GM23338 (cell line): ENCODE results near the gene SLC6A8. TPM values are rescaled to one million over a fixed set of nuclear protein-coding genes. Genes with fewer than 3 reads are reported as not detected.

ENCODE experiments used
- ATAC-seq: fragments of 200-7000 bp; cut with Tn5 transposase; 3 replicates; pipeline ENCODE4 v1.9.1; 2020
- DNase-seq: peaks from one replicate; pipeline ENCODE4 v3.0.0-alpha.2; 2015; ENCODE audit warnings: low spot score
- H2AFZ ChIP-seq: fragments of 200-600 bp; sonication (generic); 2 replicates; pipeline ENCODE4 v1.8.0; 2016; ENCODE audit warnings: antibody characterized with exemption, mild to moderate bottlenecking, moderate library complexity
- H3F3A ChIP-seq: fragments of 200-600 bp; sonication (generic); replicated peaks from 2 replicates; pipeline ENCODE4 v1.8.0; 2017; ENCODE audit warnings: antibody characterized with exemption, mixed run types, low read depth
- H3K27ac ChIP-seq: fragments of 200-600 bp; sonication (generic); 2 replicates; pipeline ENCODE4 v1.6.1; 2016; ENCODE audit warnings: low read depth
- H3K27me3 ChIP-seq: fragments of 200-600 bp; sonication (generic); 2 replicates; pipeline ENCODE4 v1.8.0; 2016; ENCODE audit warnings: mild to moderate bottlenecking, mixed run types, moderate library complexity; ENCODE audit not compliant: insufficient read depth
- H3K36me3 ChIP-seq: fragments of 200-600 bp; sonication (generic); 2 replicates; pipeline ENCODE4 v1.8.0; 2016; ENCODE audit warnings: mild to moderate bottlenecking; ENCODE audit not compliant: insufficient read depth
- H3K4me1 ChIP-seq: fragments of 200-600 bp; sonication (generic); 2 replicates; pipeline ENCODE4 v1.8.0; 2016; ENCODE audit warnings: mild to moderate bottlenecking, moderate library complexity; ENCODE audit not compliant: insufficient read depth
- H3K4me2 ChIP-seq: fragments of 200-600 bp; sonication (generic); 2 replicates; pipeline ENCODE4 v1.7.1; 2017; ENCODE audit warnings: mixed run types
- H3K4me3 ChIP-seq: fragments of 200-600 bp; sonication (generic); 2 replicates; pipeline ENCODE4 v1.6.1; 2016; ENCODE audit warnings: mixed run types
- H3K79me2 ChIP-seq: fragments of 200-600 bp; sonication (generic); replicated peaks from 2 replicates; pipeline ENCODE4 v1.8.0; 2017; ENCODE audit warnings: mild to moderate bottlenecking; ENCODE audit not compliant: insufficient read depth
- H3K9me2 ChIP-seq: fragments of 200-600 bp; sonication (generic); 2 replicates; pipeline ENCODE4 v1.8.0; 2017; ENCODE audit not compliant: insufficient read depth
- H4K20me1 ChIP-seq: fragments of 200-600 bp; sonication (generic); replicated peaks from 2 replicates; pipeline ENCODE4 v1.8.0; 2017; ENCODE audit warnings: mild to moderate bottlenecking; ENCODE audit not compliant: insufficient read depth
- H3K27ac Mint-ChIP-seq: 2 replicates; pipeline ENCODE4 v1.8.0; 2020; ENCODE audit warnings: inconsistent platforms, mild to moderate bottlenecking, moderate library complexity, mixed read lengths
- H3K27me3 Mint-ChIP-seq: 3 replicates; pipeline ENCODE4 v1.8.0; 2022; ENCODE audit warnings: low read depth, mild to moderate bottlenecking, moderate library complexity, mixed read lengths, inconsistent platforms; ENCODE audit not compliant: insufficient read depth, poor library complexity
- H3K36me3 Mint-ChIP-seq: 3 replicates; pipeline ENCODE4 v1.8.0; 2021; ENCODE audit warnings: low read depth, mild to moderate bottlenecking, inconsistent platforms, moderate library complexity, mixed read lengths
- H3K4me1 Mint-ChIP-seq: 3 replicates; pipeline ENCODE4 v1.8.0; 2020; ENCODE audit warnings: mild to moderate bottlenecking, inconsistent platforms, mixed read lengths
- H3K4me3 Mint-ChIP-seq: 3 replicates; pipeline ENCODE4 v1.8.0; 2021; ENCODE audit warnings: moderate library complexity, mild to moderate bottlenecking, inconsistent platforms, mixed read lengths
- H3K9me3 Mint-ChIP-seq: 3 replicates; pipeline ENCODE4 v1.8.0; 2020; ENCODE audit warnings: moderate library complexity, mild to moderate bottlenecking, inconsistent platforms, mixed read lengths
- CREB1 ChIP-seq: fragments of 250-450 bp; sonication (Bioruptor Pico); IDR thresholded peaks from 2 replicates; pipeline ENCODE4 v1.5.0; 2020; ENCODE audit warnings: low read depth, mild to moderate bottlenecking, moderate library complexity
- EZH2 ChIP-seq: fragments of 200-600 bp; sonication (generic); IDR thresholded peaks from one replicate; pipeline ENCODE4 v1.8.0; 2017; ENCODE audit warnings: antibody characterized with exemption, mild to moderate bottlenecking, low read depth; ENCODE audit not compliant: unreplicated experiment
- EZH2phosphoT487 ChIP-seq: fragments of 200-600 bp; sonication (generic); IDR thresholded peaks from one replicate; pipeline ENCODE4 v1.8.1; 2018; ENCODE audit warnings: antibody characterized with exemption; ENCODE audit not compliant: unreplicated experiment
- JUNB ChIP-seq: IDR thresholded peaks from one replicate; pipeline ENCODE4 v1.6.1; 2016; ENCODE audit warnings: antibody characterized with exemption; ENCODE audit not compliant: unreplicated experiment
- NANOG ChIP-seq: IDR thresholded peaks from 2 replicates; pipeline ENCODE4 v1.6.1; 2016; ENCODE audit warnings: antibody characterized with exemption, borderline replicate concordance
- POLR2AphosphoS5 ChIP-seq: IDR thresholded peaks from 2 replicates; pipeline ENCODE4 v1.6.1; 2016; ENCODE audit warnings: antibody characterized with exemption, low read depth
- REST ChIP-seq: IDR thresholded peaks from one replicate; pipeline ENCODE4 v1.6.1; 2018; ENCODE audit warnings: antibody characterized with exemption; ENCODE audit not compliant: unreplicated experiment
- STAT1 ChIP-seq: IDR thresholded peaks from one replicate; pipeline ENCODE4 v1.6.1; 2016; ENCODE audit warnings: antibody characterized with exemption; ENCODE audit not compliant: unreplicated experiment
- ZNF114 ChIP-seq: fragments of 250-450 bp; sonication (Bioruptor Pico); IDR thresholded peaks from 2 replicates; pipeline ENCODE4 v1.5.0; 2020; ENCODE audit warnings: mild to moderate bottlenecking, moderate library complexity
- ZNF331 ChIP-seq: fragments of 250-450 bp; sonication (Bioruptor Pico); IDR thresholded peaks from 2 replicates; pipeline ENCODE4 v1.5.0; 2020; ENCODE audit warnings: low read depth, mild to moderate bottlenecking, moderate library complexity
- ZNF462 ChIP-seq: fragments of 250-450 bp; sonication (Bioruptor Pico); IDR thresholded peaks from 2 replicates; pipeline ENCODE4 v1.5.0; 2020; ENCODE audit warnings: mild to moderate bottlenecking, moderate library complexity
- polyA plus RNA-seq: library from polyadenylated mRNA; unstranded; fragments of >200 nt; fragmentation: Nextera tagmentation; extraction: Ambion mirVana; gene quantifications from 2 replicates; pipeline ENCODE4 v1.2.1, GENCODE V29; 2016
- total RNA-seq: library from RNA; depleted of rRNA; stranded (reverse); fragments of >200 nt; shearing (Covaris generic); gene quantifications from 2 replicates; pipeline ENCODE4 v1.2.3, GENCODE V29; 2014
- TF ChIP-seq, protein P1 (sequence below), 2 experiments: fragments of 200-600 bp in 1 of 2; sonication (generic) in 1 of 2; conservative IDR thresholded peaks; 2 replicates each; pipeline versions ENCODE4 v1.5.1 to v1.6.1; 2016 to 2017; ENCODE audit warnings: antibody characterized with exemption in 2 of 2, low read depth in 2 of 2, mild to moderate bottlenecking in 2 of 2, moderate library complexity in 1 of 2
- TF ChIP-seq, protein P2 (sequence below): IDR thresholded peaks from 2 replicates; pipeline ENCODE4 v1.6.1; 2016; ENCODE audit warnings: antibody characterized with exemption

SLC6A8 gene
- total and polyA plus RNA-seq, 2 experiments from 2014 or later, result 19.5 to 68.6 TPM

DNA sequence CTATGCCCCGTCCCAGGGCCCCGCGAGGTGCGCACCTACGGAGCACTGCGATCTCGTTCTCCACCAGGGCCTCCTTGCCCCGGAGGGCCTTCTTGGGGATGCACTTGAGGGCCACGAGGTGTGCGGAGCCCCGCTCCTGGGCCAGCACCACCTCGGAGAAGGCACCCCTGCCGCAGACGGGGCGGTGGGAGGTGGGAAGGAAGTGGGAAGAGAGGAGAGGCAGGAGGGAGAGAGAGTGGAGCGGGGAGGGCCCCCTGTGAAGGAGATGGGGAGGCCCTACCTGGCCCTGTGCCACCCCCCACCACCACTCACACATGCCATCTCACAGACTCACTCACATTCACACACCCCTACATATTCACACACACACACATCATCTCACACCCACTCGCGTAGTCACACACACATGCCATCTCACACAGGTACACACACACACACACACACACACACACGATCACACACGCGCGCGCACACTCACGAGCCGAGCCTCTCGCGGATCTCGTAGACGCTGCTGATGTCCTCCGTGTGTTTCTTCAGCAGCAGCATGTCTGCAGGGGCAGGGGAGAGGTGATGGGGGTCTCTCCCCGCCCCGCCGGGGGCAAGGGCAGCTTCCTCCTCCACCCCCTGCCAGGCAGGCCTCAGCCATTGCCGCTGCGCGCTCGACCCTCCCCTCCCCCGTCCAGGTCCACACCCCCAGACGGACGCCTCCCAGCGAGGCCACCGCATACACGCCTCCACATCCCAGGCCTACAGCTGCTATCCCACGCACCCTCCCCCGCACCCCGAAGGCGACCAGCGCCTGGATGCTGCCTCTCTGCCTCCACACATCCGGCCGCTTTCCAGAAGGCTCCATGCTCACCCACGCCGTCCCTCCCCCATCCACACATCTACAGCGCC is 14.9 kb upstream of the SLC6A8 start:
- H3K9me3 Mint-ChIP-seq, result no peaks in the 10 kb centered on the region
- no peak overlapping the region for H3K27ac ChIP-seq
- TF ChIP-seq STAT1 (no peak), POLR2AphosphoS5 (no peak), ZNF114 (no peak), ZNF331 (CRISPR knock-in tag) (no peak), NANOG (no peak), EZH2phosphoT487 (no peak), JUNB (no peak), EZH2 (no peak), ZNF462 (CRISPR knock-in tag) (no peak), CREB1 (CRISPR knock-in tag) (no peak), REST (no peak)
- TF ChIP-seq, protein P1, sequence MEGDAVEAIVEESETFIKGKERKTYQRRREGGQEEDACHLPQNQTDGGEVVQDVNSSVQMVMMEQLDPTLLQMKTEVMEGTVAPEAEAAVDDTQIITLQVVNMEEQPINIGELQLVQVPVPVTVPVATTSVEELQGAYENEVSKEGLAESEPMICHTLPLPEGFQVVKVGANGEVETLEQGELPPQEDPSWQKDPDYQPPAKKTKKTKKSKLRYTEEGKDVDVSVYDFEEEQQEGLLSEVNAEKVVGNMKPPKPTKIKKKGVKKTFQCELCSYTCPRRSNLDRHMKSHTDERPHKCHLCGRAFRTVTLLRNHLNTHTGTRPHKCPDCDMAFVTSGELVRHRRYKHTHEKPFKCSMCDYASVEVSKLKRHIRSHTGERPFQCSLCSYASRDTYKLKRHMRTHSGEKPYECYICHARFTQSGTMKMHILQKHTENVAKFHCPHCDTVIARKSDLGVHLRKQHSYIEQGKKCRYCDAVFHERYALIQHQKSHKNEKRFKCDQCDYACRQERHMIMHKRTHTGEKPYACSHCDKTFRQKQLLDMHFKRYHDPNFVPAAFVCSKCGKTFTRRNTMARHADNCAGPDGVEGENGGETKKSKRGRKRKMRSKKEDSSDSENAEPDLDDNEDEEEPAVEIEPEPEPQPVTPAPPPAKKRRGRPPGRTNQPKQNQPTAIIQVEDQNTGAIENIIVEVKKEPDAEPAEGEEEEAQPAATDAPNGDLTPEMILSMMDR (conservative IDR thresholded peaks at IDR 0.05; ENCODE audit: low read depth in 2 of 2), result no peak
- TF ChIP-seq, protein P2, sequence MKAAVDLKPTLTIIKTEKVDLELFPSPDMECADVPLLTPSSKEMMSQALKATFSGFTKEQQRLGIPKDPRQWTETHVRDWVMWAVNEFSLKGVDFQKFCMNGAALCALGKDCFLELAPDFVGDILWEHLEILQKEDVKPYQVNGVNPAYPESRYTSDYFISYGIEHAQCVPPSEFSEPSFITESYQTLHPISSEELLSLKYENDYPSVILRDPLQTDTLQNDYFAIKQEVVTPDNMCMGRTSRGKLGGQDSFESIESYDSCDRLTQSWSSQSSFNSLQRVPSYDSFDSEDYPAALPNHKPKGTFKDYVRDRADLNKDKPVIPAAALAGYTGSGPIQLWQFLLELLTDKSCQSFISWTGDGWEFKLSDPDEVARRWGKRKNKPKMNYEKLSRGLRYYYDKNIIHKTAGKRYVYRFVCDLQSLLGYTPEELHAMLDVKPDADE, result no peak
- no peaks in the 10 kb centered on the region for H3F3A ChIP-seq
- H3K4me3 ChIP-seq, result peak overlapping the region; percentile 36; the same call in 1 of the 2 replicates
- no peak for DNase-seq
- H3K4me2 ChIP-seq, result peak overlapping the region; percentile 48; the same call in 1 of the 2 replicates
- H2AFZ ChIP-seq, result no peak overlapping the region
- 0 out of 2 replicates have a peak, but pooled peaks cover 2% of the 10 kb centered on the region for H3K27me3 ChIP-seq
- no peaks in the 10 kb centered on the region for H4K20me1 ChIP-seq
- no peaks in the 10 kb centered on the region for H3K79me2 ChIP-seq
- no peaks in the 10 kb centered on the region; the same call in 1 of the 2 replicates for H3K4me1 ChIP-seq
- no peak overlapping the region for H3K27ac Mint-ChIP-seq
- peaks cover 12% of the 10 kb centered on the region for H3K4me1 Mint-ChIP-seq
- H3K27me3 Mint-ChIP-seq, result peaks cover 13% of the 10 kb centered on the region
- H3K36me3 ChIP-seq, result no peaks in the 10 kb centered on the region
- no peaks in the 10 kb centered on the region; the same call in 1 of the 3 replicates for H3K36me3 Mint-ChIP-seq
- H3K4me3 Mint-ChIP-seq, result peak overlapping the region; percentile 56
- H3K9me2 ChIP-seq, result no peaks in the 10 kb centered on the region
- no peak; the same call in 2 of the 3 replicates for ATAC-seq
